ENCODE measurements around the gene CBLB.

DNA sequence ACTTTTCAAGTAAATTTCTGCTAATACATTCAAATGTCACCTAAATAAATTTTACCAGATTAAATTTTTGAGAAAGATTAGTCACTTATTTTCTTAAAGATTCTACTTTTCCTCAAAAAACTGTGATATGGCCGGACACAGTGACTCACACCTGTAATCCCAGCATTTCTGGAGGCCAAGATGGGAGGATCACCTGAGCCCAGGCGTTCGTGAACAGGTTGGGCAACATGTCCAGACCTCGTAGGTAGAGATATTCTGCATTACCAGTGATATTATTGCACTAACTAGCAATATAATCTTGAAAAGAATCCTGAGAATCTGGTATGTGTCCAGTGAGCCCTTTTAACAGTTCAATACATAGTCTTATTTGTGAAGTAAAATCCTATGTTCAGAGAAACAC, 61.7 kb downstream of the CBLB start:
- TF ChIP-seq, protein P1, sequence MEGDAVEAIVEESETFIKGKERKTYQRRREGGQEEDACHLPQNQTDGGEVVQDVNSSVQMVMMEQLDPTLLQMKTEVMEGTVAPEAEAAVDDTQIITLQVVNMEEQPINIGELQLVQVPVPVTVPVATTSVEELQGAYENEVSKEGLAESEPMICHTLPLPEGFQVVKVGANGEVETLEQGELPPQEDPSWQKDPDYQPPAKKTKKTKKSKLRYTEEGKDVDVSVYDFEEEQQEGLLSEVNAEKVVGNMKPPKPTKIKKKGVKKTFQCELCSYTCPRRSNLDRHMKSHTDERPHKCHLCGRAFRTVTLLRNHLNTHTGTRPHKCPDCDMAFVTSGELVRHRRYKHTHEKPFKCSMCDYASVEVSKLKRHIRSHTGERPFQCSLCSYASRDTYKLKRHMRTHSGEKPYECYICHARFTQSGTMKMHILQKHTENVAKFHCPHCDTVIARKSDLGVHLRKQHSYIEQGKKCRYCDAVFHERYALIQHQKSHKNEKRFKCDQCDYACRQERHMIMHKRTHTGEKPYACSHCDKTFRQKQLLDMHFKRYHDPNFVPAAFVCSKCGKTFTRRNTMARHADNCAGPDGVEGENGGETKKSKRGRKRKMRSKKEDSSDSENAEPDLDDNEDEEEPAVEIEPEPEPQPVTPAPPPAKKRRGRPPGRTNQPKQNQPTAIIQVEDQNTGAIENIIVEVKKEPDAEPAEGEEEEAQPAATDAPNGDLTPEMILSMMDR (IDR thresholded peaks at IDR 0.05 in 4 of 5, conservative IDR thresholded peaks at IDR 0.05 in 1 of 5) = no peak
- no peak for TF ChIP-seq POLR2A (IDR thresholded peaks at IDR 0.05)

Data from gastrocnemius medialis (tissue), 4 donors.